ENCODE data around the gene CATSPERE.
A peak's percentile ranks its signal among the peaks of the same experiment; 100 is the strongest.
"Not testable (repeated sequence)": the region's sequence is repeated elsewhere in the genome, so short reads cannot be mapped to it uniquely, and the experiment has no call there.

Gene CATSPERE

DNA sequence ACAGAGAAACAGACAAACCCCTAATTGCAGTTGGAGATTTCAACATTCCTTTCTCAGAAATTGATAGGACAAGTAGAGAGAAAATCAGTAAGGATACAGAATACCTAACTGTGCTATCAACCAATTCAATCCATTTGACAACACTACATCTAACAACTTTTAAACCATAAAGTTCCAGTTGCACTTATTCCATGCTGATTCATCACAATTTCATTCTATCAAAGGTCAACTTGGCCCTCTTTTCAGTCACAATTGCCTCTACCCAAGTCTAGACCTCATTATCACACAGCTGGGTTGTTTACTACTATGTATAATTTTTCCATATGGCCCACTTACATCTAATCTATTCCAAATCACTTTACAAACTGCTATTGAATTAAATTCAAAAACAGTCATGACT is 172.1 kb downstream of the CATSPERE start:
- no peak for DNase-seq (ENCODE audit: low spot score)

DNA sequence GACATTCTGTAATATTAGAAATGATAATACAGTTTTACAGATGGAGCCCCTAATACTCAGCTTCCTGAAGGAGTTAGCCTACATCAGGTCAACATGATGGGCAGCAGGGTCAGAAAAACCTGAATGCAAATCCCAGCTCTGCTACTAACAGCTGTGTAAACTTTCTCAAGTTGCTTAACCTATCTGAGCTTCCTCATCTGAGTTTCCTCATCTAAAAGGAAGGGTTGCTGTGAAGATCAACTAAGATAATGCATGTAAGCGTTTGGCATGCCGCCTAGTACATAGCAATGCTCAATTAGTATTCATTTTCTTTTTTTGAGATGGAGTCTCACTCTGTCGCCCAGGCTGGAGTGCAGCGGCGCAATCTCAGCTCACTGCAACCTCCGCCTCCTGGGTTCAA is 173.5 kb downstream of the CATSPERE start:
- no peak for DNase-seq (ENCODE audit: low spot score)

DNA sequence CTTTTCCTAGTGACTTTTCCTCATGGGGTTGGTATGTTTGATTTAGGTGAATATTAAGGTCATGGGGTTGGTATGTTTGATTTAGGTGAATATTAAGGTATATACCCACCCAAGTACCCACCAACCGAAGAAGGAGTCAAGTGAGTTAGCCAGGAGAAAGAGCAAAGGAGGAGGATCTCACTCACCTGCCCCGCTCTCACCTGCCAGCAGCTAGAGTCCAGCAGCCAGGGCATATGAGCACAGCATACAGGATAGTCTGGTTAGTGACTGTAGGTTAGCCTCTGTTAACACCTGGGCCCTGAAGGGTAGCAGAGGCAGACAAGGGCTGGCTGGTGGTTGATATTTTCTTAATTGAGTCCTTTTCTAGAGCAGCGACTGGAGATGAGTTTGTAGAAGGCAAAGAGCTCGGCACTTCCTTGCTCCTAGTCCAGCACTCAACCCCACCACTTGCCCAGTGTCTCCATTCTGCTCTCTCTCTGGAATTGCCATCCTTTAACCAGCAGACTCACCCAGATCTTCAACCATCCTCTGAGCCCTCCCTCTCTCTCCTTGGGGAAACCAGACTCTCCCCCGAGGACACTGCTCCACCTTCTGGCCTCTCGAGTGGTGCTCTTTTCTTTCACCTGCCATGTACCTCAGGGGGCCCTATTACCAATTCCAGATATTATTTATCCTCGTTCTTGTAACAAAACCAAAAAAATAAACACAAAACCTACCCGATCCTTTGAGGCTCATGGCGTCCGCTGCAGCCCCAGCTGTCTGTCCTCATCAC is 175.6 kb downstream of the CATSPERE start:
- DNase-seq (ENCODE audit: low spot score), result no peak

DNA sequence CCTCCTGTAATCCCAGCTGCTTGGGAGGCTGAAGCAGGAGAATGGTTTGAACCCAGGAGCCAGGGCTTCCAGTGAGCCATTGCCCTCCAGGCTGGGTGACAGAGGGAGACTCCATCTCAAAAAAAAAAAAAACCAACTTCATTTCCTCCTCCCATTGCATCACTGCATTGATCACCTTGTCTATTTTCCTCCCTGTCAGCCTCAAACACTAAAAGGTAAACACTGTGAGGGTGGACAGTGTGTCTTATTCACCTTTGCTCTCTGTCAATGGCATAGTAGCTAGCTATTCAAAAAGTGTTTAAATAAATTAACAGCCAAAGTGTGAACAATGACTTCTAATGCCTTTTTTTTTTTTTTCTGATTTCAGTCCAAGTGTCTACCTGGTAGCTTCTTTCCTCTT is 178.5 kb downstream of the CATSPERE start:
- no peak for DNase-seq (ENCODE audit: low spot score)

DNA sequence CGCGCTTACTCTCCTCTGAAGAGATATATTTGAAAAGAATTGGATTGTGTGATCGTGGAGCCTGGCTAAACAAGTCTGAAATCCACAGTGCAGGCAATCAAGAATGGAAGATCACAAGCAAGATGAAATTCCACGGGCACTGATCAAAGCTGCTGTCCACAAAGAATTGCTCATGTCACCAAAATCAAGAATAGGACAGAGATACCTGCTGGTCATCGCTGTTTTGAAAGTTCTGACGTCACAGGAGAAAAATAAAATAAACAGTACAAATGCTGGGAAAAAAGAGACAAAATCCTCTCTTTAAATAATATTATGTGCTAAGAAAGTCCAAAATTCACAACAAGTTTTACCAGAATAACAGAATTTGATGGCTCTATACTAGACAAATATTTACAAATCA is 179.8 kb downstream of the CATSPERE start:
- DNase-seq (ENCODE audit: low spot score), result no peak

DNA sequence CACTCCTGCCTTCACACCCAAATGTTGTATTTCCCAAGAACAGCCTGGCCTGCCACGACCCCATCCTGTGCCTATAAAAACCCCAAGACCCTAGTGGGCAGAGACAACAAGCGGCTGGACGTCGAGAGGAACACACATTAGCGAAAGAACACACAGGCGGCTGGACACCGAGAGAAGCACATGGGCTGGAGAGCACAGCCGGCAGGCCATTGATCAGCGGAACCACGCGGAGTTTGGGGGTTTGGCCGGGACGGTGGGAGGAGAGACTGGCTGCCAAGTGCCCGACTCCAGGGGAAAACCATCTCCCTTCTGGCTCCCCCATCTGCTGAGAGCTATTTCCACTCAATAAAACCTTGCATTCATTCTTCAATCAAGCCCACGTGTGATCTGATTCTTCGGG is 181.5 kb downstream of the CATSPERE start:
- no peak for DNase-seq (ENCODE audit: low spot score)

DNA sequence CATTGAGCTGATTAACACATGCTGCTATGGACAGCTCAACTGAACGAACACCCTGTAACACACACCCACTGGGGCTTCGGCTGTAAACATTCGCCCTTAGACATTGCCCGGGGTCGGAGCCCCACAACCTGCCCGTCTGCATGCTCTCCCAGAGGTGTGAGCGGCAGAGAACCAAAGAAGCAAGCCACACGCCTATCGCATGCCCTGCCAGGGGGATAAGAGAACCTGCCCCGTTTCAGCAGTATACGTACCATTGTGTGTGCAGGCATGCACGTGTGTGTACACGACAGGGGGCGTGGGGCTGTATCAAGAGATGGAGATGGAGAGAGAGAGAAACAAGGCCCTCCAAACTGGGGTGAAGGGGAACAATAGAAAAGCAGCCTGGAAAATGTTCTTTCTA is 181.9 kb downstream of the CATSPERE start:
- DNase-seq (ENCODE audit: low spot score), result no peak

DNA sequence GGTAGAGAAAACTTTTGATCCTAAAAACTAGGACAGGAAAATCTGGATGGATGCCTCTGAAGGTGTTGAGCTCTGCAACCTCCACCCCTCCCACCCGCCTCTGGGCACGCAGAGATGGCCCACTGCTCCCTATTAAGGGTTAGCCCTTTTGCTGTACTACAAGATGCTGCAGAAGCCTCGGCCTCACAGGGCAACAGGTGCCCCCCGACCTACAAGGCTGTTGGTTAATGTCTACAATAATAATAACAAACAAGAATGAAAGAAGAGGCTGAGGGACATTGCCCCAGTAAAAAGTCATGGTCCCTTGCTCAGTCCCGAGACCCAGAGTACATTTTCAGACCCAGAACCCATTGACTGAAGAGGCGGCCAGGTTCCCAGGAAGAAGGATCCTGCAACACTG is 184.3 kb downstream of the CATSPERE start:
- DNase-seq (ENCODE audit: low spot score), result no peak

DNA sequence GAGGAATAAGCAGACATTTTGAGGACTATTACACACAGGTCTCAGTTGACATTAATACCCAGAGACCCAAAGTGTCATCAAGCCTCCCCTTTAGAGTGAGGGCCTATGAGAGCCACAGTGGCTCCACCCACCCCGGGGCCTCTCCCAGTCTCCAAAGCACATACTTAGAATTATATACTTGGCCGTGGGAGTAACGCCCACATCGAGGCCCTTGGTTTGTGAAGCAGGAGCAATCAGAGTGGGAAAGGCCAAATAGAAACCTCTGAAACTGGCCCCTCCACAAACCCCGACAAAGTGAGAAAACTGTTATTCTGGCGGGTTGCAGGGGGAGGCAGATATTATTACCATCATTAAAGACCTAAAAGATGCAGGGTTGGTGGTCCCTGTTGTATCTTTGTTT is 184.8 kb downstream of the CATSPERE start:
- DNase-seq (ENCODE audit: low spot score), result no peak

DNA sequence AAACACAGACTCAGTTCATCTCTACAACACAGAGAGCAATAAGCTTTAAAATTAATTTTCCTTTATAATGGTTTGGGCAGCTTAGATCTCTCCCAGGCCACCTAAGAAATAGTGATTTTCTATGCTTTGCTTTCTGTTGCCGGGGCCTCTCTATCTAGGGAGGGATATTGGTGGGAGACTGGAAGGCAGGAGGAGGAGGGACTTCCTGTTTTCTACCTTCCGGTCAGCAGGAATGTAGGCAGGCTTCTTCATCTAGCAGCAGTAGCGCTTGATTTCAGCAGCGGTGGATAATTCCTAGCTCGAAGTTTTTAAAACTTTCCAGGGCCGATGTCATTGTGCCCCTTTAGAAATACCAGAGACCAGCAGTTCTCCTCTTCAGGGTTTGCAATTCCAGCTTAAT is 186.7 kb downstream of the CATSPERE start:
- no peak for DNase-seq (ENCODE audit: low spot score)

DNA sequence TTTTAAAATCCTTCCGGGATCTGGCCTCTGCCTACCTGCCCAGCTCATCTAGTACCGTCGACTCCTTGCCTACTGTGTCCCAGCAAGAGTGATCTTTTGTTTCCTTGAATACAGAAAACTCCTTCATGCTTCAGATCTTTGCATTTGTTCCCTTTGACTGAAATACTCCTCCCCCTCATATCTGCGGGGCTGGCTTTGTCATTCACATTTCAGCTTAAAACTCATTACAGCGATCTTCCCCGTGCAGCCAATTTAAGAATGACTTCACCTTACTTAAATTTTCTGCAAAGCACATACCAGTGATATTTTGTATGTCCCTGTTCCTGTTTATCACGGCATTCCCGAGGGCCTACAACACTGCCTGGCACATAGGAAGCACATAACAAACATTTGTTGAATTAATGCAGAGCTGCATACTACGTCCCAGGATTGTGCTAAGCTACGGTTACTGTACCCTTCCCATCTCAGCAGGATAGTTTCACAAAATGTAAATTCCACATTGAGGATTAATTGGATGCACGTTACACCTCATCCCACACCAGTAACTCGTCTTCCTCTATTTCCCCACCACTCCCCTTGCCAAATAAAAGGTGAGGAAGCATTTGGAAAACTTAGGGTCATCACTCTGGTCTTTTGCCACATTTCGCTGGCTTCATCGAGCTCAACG is 191.0 kb downstream of the CATSPERE start:
- DNase-seq (ENCODE audit: low spot score), result peak; percentile 1

DNA sequence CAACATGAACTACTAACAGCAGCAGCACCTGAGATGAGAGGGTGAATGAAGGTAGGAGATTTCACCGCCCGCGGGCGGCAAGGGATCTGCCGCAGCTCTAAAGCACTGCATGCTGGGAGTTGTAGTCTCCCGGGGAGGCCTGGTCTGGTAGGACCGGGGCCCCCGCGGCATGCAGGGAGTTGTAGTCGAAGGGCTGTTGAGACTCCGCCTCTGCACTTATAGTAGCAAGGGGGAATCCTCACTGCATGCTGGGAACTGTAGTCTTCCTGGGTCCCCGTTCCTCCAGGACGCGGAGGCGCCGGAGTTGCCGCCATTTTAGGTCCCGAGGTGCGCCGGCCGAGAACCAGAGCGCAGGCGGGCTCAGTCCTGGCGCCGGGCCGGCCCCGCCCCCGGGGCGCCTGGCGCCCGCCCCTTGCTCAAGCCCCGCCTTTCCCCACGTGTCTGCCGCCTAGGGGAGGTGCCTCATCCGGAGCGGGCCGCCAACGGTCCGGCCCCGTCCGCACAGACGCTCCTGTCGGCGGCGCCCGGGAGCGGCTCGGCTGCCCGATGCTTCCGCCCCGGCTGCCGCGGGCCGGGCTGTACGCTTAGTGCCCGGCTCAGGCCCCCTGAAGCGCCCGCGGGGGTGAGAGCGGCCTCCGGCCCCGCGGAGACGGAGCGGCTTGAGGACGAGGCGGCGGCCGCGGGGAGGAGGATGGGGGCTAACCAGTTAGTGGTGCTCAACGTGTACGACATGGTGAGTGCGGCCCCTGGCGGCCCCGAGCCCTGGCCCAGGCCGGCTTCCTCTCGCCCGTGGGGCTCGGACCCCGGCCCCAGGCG is 191.8 kb downstream of the CATSPERE start, which contains the start of gene DESI2:
DESI2 (plus strand) TSS at position 504 of the 816 bp plus-strand sequence; CDS start at position 692, 188 bp downstream.
- DNase-seq (ENCODE audit: low spot score), result peak; percentile 97

DNA sequence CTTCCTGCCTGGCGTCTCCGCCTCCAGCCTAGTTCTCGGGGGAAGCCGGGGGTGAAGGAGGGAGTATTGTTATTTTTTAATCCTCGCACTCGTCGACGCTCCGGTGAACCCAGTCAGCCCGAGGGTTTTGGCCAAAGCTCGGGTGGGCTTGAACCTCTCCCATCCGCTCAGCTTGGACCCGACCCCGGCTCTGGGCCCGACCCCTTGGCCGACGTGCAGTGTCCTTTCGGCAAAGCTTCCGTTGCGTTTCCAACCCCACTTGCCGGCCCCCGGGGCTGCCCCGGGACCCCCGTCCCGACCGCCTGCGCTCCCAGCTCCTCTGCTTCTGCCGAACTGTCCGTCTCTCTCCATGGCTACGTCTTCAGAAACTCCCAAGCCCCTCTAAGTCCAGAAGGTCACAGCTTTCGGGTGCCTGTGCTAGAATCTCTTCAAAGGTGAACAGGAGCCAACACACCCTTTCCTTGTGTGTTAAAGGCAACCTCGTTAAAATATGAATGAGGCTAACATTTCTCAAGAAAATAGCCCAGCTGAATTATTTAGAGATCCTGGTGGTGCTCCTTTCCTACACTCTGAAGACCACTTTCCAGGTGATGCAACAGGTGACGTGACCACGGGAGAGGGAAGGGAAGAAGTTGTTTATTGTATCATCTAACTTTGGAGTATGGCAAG is 192.5 kb downstream of the CATSPERE start:
- DNase-seq (ENCODE audit: low spot score), result peak; percentile 29

DNA sequence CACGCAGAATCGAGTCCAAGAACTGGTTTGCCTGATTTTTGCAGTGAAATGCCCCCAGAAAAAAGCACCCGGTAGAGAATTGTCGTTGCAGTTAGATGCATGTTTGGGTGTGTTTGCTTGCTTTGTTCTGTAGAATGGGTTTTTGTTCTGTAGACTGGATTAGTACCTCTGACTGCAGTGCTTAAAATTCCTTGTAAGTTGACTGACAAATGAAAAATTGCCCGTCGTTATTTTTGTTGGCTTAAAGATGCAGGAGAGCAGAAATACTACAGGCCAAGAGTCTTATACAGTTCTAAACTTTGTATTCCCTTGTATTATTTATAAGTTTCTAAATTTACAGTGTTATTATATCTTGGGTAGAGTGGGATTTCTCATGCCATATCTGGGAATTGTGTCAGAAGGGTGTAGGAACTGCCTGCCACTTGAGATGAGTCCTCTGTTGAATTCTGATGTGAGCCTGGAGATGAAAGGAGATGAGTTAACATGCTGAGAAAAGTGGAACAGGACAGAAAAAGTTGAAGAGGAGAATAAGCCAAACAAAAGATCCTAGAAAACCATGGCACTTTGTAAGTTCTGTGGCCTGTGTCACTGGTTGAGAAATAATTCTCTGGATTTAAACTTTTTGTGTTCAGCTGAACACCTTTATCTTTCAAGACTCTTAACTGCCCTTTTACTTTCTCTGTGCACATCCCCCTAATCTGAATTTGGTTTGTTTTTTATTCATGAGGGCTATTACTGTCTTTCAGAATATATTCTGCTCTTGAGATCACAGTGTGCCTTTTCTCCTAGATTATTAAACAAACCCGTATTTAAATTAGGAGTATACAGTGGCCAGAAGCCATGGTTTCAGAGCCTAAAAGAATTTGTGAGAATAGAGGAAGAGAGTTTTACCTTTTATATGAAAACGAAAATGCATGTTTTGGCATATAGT is 193.3 kb downstream of the CATSPERE start:
- no peak for DNase-seq (ENCODE audit: low spot score)

DNA sequence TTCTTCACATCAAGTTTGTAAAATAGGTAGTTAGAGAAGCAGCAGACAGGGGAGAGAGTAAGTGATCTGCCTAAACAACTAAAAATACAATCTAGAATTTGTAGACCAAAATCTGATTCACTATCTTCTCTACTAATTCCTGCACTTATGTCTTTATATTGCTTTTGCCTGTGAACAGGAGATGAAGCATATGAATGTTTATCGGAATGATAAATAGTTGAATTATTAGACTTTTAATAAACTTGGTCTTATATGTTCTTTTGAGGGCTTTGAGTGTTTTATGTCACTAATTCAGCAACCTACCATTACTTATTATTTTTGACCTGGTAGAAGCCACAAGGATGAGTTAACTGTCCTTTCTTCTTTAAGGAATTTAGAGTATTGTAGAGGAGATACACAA is 194.1 kb downstream of the CATSPERE start:
- DNase-seq (ENCODE audit: low spot score), result no peak

DNA sequence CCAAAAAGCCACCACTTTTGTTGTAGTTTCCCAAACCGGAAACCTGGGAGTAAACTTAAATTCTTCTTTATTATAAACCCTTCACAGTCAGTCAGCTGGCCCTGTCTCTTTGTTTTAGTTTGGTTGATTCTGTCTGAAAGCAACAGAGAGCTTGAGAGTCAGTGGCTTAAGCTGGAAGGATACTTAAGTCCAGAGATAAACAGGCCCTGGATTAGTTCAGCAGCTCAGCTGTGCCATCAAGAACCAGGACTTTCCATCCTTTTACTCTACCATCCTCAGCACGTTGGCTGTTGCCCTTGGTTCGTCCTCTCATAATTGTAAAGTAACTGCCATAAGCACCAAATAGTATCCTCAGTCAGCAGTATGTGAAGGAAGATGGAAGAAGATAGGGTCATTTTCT is 196.3 kb downstream of the CATSPERE start:
- no peak for DNase-seq (ENCODE audit: low spot score)

DNA sequence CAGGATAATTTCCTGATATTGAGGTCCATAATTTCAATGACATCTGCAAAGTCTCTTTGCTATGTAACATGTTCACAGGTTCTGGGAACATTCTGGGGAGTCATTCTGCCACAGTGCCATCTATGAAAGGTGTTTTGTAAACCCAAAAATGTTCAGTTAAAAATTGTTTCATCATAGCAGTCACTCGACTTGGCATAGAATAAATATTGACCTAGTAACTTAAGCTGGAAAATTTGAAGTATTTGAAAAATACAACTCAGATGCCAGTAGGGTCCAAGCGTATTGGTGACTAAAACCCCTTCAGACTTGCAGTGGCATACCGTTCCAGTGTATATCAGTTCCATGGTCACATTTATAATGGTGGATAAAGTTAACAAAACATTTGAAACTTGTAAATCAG is 198.6 kb downstream of the CATSPERE start:
- DNase-seq (ENCODE audit: low spot score), result no peak

DNA sequence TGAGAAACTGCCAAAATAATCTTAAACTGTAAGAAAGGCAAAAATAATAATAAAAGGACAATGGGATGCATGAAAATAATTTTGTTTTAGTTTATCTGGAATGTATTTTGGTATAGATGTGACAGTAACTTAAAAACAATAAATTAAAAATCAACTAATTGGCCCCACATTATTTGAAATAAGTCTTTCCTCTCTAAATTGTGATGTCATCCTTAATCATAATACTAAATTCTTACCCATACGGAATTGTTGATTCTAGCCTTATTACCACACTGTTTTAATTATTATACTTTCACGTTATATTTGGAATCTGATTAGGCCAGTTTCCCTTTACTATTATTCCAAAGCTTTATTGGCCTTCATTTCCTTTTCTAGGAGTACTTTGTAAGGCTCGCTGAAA is 199.5 kb downstream of the CATSPERE start:
- DNase-seq (ENCODE audit: low spot score), result no peak

DNA sequence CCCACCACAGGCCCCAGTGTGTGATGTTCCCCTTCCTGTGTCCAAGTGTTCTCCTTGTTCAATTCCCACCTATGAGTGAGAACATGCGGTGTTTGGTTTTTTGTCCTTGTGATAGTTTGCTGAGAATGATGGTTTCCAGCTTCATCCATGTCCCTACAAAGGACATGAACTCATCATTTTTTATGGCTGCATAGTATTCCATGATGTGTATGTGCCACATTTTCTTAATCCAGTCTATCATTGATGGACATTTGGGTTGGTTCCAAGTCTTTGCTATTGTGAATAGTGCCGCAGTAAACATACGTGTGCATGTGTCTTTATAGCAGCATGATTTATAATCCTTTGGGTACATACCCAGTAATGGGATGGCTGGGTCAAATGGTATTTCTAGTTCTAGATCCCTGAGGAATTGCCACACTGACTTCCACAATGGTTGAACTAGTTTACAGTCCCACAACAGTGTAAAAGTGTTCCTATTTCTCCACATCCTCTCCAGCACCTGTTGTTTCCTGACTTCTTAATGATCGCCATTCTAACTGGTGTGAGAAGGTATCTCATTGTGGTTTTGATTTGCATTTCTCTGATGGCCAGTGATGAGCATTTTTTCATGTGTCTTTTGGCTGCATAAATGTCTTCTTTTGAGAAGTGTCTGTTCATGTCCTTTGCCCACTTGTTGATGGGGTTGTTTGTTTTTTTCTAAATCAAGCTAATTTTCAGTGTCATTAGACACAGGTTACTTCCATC is 200.7 kb downstream of the CATSPERE start:
- DNase-seq (ENCODE audit: low spot score), result not testable (repeated sequence)

DNA sequence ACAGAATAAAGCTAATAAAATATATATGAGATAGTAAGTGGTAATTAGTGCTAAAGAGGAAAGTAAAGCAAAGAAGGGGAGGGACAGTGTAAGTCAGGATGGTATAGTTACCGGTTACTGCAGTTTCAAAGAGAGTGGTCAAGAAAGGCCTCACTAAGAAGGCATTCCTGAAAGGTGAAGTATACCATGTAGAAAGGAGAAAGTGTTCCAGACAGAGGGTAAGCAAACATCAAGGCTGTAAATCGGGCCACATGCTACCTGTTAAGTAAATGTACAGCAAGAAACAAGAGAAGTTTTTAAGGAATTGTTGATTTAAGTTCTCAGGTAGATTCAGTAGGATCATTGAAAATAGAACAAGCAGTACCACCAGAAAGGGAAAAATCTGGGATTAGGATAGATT is 201.5 kb downstream of the CATSPERE start:
- DNase-seq (ENCODE audit: low spot score), result no peak
